Activated naive CD4-positive, alpha-beta T cell treated with anti-CD3 and anti-CD28 coated beads, Interleukin-2, amount 50 U/mL, for 72 hours (primary cell): ENCODE data around the gene USP15. TPM values are rescaled to one million over a fixed set of nuclear protein-coding genes. Genes with fewer than 3 reads are reported as not detected.
"Not testable (repeated sequence)": the region's sequence is repeated elsewhere in the genome, so short reads cannot be mapped to it uniquely, and the experiment has no call there.

Experiments used
- ATAC-seq, 2 donors: fragments of 150-1000 bp; cut with Tn5 transposase; 2 replicates each; pipeline ENCODE4 v1.10.0; 2021; ENCODE audit warnings: mild to moderate bottlenecking in 2 of 2, moderate library complexity in 2 of 2
- DNase-seq, 2 donors: peaks; one replicate each; pipeline ENCODE4 v3.0.0; 2021 to 2022; ENCODE audit warnings: low spot score in 2 of 2
- H3K27ac Mint-ChIP-seq, 2 donors: one replicate each; pipeline ENCODE4 v1.8.0; 2022; ENCODE audit warnings: mild to moderate bottlenecking in 2 of 2, mixed read lengths in 2 of 2
- H3K36me3 Mint-ChIP-seq, 2 donors: one replicate each; pipeline ENCODE4 v1.8.0; 2022; ENCODE audit warnings: mixed read lengths in 2 of 2
- H3K9me3 Mint-ChIP-seq, 2 donors: one replicate each; pipeline ENCODE4 v1.8.0; 2022; ENCODE audit warnings: mixed read lengths in 2 of 2
- total RNA-seq, 2 donors: library from RNA; stranded (reverse); gene quantifications; one replicate each; pipeline ENCODE4 v1.2.3, GENCODE V29; 2022

USP15 gene
- total RNA-seq, 2 donors from 2014 or later: 114 to 122 TPM

DNA sequence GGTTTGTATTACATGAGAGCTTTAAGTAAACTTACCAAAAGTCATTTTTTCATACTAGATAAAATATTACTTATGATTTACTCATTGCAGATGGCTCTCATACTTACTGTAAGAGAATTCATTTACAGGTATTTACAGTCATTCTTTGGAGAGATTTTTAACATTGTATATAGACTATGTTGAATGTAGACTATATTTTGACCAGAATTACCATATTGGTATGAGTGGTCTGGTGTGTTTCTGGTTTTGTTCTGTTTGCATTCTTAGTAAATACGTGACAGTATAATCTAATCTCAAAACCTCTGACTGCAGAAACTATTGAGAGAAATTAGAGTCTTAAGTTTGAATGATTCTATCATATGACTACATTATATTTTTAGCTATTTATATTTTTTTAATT is 91.1 kb downstream of the USP15 start:
- Mint-ChIP-seq H3K9me3 (no peaks in the 10 kb centered on the region), H3K36me3 (peaks cover 0 to 21% of the 10 kb centered on the region in 2 donors), H3K27ac (no peak overlapping the region)
- DNase-seq: no peak
- peak in 1 of 2 donors; percentile 49 for ATAC-seq

DNA sequence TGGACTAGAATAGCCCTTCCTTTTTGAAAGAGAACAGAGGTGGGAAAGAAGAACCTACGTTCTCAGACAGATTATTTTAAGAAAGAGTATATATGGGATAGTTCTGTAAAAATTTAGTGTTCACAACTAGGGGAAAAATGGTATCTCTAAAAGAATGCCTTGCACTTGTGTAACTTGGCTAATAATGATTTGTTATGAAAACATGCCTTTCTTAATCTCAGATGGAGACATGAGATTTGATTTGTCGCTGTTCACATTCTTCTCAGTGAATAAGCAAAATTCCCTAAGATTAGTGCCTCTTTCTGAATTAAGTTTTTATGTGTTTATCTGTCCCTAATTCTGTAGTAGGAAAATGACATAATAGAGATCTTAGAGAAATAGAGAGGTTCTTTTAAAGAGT is 100.8 kb downstream of the USP15 start:
- Mint-ChIP-seq H3K27ac (no peak overlapping the region), H3K36me3 (peaks cover 16 to 35% of the 10 kb centered on the region in 2 donors)

GRCh38 chr12:62363506-62363905 is 103.3 kb downstream of the USP15 start:
- DNase-seq: no peak
- ATAC-seq: no peak
- peaks cover 37 to 60% of the 10 kb centered on the region in 2 donors for H3K36me3 Mint-ChIP-seq
- H3K27ac Mint-ChIP-seq: no peak overlapping the region
- peaks cover 12 to 26% of the 10 kb centered on the region in 2 donors for H3K9me3 Mint-ChIP-seq

More for the DNA sequence above, 100.8 kb downstream of the USP15 start:
- no peak for ATAC-seq
- peaks cover 5 to 17% of the 10 kb centered on the region in 2 donors for H3K9me3 Mint-ChIP-seq
- no peak for DNase-seq

GRCh38 chr12:62364697-62365096 is 104.5 kb downstream of the USP15 start:
- H3K27ac Mint-ChIP-seq, ATAC-seq, DNase-seq: not testable (repeated sequence)
- peaks cover 12 to 26% of the 10 kb centered on the region in 2 donors for H3K9me3 Mint-ChIP-seq
- H3K36me3 Mint-ChIP-seq: peaks cover 40 to 63% of the 10 kb centered on the region in 2 donors

GRCh38 chr12:62365846-62366245 is 105.6 kb downstream of the USP15 start:
- DNase-seq, ATAC-seq: not testable (repeated sequence)
- H3K27ac Mint-ChIP-seq: peak overlapping the region in 1 of 2 donors; percentile 17
- peaks cover 40 to 72% of the 10 kb centered on the region in 2 donors for H3K36me3 Mint-ChIP-seq
- peaks cover 12 to 26% of the 10 kb centered on the region in 2 donors for H3K9me3 Mint-ChIP-seq

GRCh38 chr12:62368430-62369223 is 108.4 kb downstream of the USP15 start:
- Mint-ChIP-seq H3K36me3 (peaks cover 31 to 66% of the 10 kb centered on the region in 2 donors), H3K9me3 (peaks cover 10 to 25% of the 10 kb centered on the region in 2 donors)
- not testable (repeated sequence) for H3K27ac Mint-ChIP-seq, DNase-seq, ATAC-seq

DNA sequence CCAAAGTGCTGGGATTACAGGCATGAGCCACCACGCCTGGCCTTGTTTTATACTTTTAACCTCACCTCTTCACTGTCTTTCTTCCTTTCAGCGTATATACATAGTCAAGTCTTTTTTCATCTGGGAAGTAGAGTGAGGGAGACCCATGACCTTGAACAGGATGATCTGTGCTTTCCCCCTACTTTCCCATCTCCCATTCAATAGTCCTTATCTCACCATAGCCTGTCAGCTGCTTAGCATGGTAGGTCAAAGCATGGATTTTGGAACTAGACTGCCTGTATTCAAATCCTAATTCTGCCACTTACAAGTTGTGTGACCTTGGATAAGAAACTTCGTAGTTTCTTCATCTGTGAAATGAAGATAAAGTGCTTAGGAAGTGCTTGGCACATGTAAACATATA is 110.0 kb downstream of the USP15 start:
- no peak for DNase-seq
- H3K9me3 Mint-ChIP-seq: peaks cover 6 to 18% of the 10 kb centered on the region in 2 donors
- no peak overlapping the region for H3K27ac Mint-ChIP-seq
- no peak for ATAC-seq
- H3K36me3 Mint-ChIP-seq: peaks cover 25 to 50% of the 10 kb centered on the region in 2 donors

GRCh38 chr12:62371661-62372060 is 111.5 kb downstream of the USP15 start:
- no peak for DNase-seq
- peaks cover 5 to 6% of the 10 kb centered on the region in 2 donors for H3K9me3 Mint-ChIP-seq
- no peak overlapping the region for H3K27ac Mint-ChIP-seq
- peaks cover 17 to 36% of the 10 kb centered on the region in 2 donors for H3K36me3 Mint-ChIP-seq
- ATAC-seq: no peak

GRCh38 chr12:62372134-62372533 is 111.9 kb downstream of the USP15 start:
- H3K9me3 Mint-ChIP-seq: peaks cover 5 to 6% of the 10 kb centered on the region in 2 donors
- peaks cover 14 to 31% of the 10 kb centered on the region in 2 donors for H3K36me3 Mint-ChIP-seq
- ATAC-seq: no peak
- DNase-seq: no peak
- no peak overlapping the region for H3K27ac Mint-ChIP-seq

DNA sequence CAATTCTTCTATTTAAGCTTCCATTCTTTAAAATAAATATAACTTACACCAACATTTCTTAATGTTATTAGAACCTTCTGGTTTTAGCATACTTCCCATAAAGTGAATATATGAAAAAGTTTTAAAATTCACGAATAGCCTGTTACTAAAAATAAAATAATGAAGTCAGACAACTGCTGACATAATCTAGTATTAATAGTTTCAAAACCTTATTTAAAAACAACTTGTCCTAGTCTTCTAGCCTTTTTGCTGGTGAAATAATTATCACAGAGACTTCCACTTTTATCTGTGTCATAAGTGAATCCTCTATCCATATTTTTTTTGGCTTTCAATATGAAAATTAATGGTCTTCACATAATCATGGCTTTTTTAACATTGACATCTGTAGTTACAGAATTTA is 112.6 kb downstream of the USP15 start:
- no peak overlapping the region for H3K27ac Mint-ChIP-seq

GRCh38 chr12:62375603-62376002 is 115.4 kb downstream of the USP15 start:
- no peak overlapping the region for H3K27ac Mint-ChIP-seq
- peaks cover 0 to 7% of the 10 kb centered on the region in 2 donors for H3K36me3 Mint-ChIP-seq
- ATAC-seq (peak; percentile 30 to 39), DNase-seq (no peak)
- no peaks in the 10 kb centered on the region for H3K9me3 Mint-ChIP-seq

More for the DNA sequence above, 112.6 kb downstream of the USP15 start:
- H3K36me3 Mint-ChIP-seq: peaks cover 9 to 24% of the 10 kb centered on the region in 2 donors
- ATAC-seq (no peak), DNase-seq (no peak)
- H3K9me3 Mint-ChIP-seq: peaks cover under 1 to 4% of the 10 kb centered on the region in 2 donors

DNA sequence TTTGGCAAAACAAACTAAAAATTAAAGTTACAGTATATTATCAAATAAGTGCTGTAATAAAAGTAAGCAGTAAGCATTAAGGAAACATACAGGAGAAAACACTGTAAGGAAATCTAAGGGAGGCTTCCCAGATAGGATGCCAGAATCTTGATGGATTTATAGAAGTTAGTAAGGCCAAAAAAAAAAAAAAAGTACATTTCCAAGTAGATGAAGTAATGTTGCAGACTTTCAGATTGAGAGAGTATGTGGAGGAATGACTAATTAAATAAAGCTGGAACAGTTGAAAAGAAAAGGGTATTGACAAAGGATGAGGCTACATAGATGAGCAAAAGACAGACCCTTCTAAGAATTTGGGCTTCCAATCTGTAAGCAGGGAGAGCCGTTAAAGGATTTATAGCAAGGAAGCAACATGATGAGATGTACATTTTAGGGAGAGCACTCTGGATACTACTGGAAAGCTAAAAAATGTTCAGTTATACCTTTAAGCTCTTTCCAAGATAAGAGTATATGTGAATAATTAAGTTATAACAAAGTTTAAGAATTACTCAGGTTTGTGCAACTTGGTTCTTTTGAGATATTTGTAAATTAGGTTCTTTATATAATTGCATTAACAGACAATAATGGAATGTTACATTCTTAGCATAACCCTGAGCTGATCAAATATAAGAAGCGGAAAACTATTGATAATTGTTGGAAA is 119.0 kb downstream of the USP15 start:
- peak overlapping the region; percentile 2 to 12 for H3K27ac Mint-ChIP-seq
- ATAC-seq (peak in 1 of 2 donors; percentile 50), DNase-seq (no peak)
- no peaks in the 10 kb centered on the region for H3K9me3 Mint-ChIP-seq
- peaks cover 5 to 10% of the 10 kb centered on the region in 2 donors for H3K36me3 Mint-ChIP-seq

DNA sequence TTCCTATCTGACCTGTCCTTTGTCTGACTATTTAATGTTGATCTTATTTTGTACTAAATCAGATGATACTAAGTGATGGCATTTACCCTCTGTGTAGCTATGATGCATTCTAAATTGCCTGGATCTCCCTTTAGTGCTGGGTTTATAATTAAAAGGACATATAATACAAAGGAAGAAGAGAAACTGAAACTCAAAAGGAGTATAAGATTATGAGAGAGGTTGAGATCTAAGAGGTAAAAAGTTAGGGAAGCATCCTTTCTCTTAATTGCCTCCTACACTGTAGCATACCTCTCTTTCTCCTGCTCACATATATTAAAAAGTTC is 119.5 kb downstream of the USP15 start:
- DNase-seq (no peak), ATAC-seq (no peak)
- Mint-ChIP-seq H3K9me3 (no peaks in the 10 kb centered on the region), H3K27ac (no peak overlapping the region), H3K36me3 (peaks cover 5 to 11% of the 10 kb centered on the region in 2 donors)

DNA sequence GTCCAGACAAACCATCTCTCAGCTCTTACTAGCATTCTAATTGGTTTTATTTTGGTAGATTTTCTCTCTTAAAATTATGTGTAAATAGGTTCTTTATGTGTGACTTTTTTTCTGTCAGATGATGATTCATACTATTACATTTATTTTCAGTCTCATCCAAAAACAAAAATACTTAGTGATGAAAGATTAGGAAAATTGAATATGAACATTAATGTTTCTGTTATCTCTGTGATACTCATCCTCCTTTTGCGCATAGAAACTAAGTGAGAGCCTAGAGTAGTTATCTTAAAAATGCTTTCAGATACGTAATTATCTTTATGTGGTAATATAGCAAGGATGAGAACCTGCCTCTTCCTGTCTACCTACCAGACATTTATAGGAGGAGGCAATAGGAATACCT is 122.3 kb downstream of the USP15 start:
- no peak for DNase-seq
- Mint-ChIP-seq H3K9me3 (no peaks in the 10 kb centered on the region), H3K36me3 (peaks cover 5 to 16% of the 10 kb centered on the region in 2 donors), H3K27ac (peak overlapping the region in 1 of 2 donors; percentile 47)
- ATAC-seq: no peak

- Mint-ChIP-seq H3K9me3 (no peaks in the 10 kb centered on the region), H3K36me3 (peaks cover 8 to 27% of the 10 kb centered on the region in 2 donors)
These were observed 136.5 kb downstream of the USP15 start for GRCh38 chr12:62396750-62397149.

DNA sequence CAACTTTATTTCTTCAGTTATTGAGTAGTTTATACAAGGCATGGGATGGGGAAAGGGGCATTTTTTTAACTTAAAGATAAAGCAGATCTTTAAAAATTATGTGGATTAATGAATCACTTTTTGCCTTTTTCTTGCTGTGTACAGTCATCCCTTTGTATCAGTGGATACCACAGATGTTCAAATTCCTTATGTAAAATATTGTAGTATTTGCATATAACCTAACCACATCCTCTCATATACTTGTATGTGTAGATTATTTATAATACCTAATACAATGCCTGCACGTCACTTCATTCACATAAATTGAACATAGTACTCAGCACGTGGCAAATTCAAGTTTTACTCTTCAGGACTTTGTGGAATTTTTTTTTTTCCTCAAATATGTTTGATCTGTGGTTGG is 139.9 kb downstream of the USP15 start:
- no peak overlapping the region for H3K27ac Mint-ChIP-seq
- DNase-seq (no peak), ATAC-seq (no peak)
- no peaks in the 10 kb centered on the region for H3K9me3 Mint-ChIP-seq
- H3K36me3 Mint-ChIP-seq: peaks cover 15 to 37% of the 10 kb centered on the region in 2 donors

More at GRCh38 chr12:62396750-62397149, 136.5 kb downstream of the USP15 start:
- H3K27ac Mint-ChIP-seq: no peak overlapping the region
- ATAC-seq: no peak
- no peak for DNase-seq

- no peak for DNase-seq
- no peak overlapping the region for H3K27ac Mint-ChIP-seq
- no peak for ATAC-seq
- peaks cover 12 to 31% of the 10 kb centered on the region in 2 donors for H3K36me3 Mint-ChIP-seq
- no peaks in the 10 kb centered on the region for H3K9me3 Mint-ChIP-seq
These were observed 141.4 kb downstream of the USP15 start for GRCh38 chr12:62401631-62402030.
